ENCODE results near the gene SOX12.
A peak's percentile ranks its signal among the peaks of the same experiment; 100 is the strongest.

Gene SOX12

DNA sequence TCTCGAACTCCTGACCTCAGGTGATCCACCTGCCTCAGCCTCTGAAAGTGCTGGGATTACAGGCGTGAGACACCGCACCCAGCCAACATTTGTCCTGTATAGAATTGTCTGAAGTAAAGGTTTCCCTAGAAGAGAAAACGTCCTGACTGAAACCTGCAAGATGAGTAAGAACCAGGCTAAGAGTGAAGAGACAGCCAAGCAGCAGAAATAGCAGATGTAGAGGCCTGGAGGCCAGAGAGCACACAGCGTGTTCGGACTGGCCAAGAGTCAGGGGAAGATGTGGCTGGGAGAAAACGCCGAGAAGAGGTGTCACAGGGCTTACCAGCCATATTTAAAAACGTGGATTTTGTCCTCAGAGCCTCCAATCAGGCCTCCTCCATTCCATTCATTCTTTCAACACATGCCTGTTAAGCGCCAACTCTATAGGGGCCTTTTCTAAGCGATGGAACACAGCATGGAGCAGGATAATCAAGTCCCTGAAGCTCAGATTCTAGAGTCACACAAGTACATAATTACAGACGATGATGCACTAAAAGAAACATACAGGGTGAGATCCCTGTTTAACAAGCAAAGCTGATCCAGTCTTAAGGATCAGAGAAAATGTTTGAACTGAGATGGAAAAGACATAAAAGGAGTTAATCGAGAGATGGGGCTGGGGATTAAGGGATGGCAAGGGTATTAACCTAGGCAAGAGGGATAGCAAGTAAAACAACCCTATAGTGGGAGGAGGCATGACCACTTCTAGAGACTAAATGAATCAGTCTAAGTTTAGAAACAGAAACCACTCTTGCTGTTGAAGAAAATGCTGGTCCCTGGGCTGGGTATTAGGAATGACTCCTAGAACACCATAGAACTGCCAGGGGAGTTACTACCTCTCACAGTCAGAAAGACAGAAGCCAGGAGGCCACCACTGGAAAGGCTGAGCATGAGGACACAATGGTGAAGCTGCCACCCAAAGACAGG is 23.2 kb upstream of the SOX12 start:
- DNase-seq = no peak

DNA sequence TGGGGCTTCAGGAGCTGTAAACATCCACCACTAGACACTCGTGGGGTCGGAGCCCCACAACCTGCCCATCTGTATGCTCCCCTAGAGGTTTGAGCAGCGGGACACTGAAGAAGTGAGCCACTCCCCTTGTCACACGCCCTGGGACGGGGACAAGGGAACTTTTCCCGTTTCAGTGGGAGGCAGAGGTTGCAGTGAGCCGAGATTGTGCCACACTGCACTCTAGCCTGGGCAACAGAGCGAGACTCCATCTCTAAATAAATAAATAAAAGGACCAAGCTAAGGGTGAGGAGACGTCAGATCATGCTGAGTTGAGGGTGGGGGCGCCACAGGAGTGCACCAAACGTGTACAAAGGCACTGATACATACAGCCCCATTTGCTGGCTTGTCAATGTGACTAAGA is 19.6 kb upstream of the SOX12 start:
- DNase-seq = no peak

- DNase-seq = no peak
These were observed 16.8 kb upstream of the SOX12 start for GRCh38 chr20:308427-309038.

DNA sequence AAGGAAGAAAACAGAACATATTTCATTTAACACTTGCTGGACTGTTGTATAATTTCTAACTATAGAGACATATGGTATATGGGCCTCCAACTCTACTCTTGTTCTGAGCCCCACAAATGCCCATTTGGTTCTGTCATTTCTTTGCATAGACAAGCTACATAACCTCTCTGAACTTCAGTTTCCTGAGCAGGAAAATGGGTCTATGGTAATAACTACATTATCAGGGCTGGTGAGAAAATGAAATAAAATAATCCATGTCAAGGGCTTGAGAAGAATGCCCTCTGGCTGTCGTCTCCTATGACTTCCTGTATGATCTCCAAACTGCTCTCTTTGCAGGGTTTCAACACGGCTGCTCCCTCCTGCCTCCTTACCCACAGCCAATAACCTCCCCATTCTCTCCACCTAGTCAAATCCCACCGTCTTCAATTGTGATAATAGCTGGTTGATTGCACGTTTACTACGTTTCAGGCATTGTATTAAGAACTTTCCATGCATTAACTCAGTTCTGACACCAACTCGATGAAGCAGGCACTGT is 16.0 kb upstream of the SOX12 start:
- no peak for DNase-seq

GRCh38 chr20:309841-310644 is 15.3 kb upstream of the SOX12 start:
- peak; percentile 74 for DNase-seq

- DNase-seq = no peak
These were observed 14.7 kb upstream of the SOX12 start for GRCh38 chr20:310645-311044.

DNA sequence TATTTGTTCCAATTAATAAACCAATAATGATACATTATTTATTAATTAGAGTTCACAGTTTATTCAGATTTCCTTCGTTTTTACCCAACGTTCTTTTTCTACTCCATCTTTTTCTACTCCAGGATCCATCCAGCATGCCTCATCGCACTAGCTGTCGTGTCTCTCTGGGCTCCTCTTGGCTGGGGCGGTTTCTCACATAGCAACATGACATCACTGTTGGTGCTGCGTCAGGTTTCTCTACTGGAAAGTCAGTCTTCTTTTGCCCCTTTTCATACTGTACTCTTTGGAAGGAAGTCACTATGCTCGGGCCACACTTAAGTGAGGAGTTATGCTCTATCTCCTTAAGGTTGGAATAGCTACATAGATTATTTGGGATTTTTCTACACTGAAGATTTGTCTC is 13.7 kb upstream of the SOX12 start:
- no peak for DNase-seq

GRCh38 chr20:312067-312466 is 13.3 kb upstream of the SOX12 start:
- DNase-seq = no peak

DNA sequence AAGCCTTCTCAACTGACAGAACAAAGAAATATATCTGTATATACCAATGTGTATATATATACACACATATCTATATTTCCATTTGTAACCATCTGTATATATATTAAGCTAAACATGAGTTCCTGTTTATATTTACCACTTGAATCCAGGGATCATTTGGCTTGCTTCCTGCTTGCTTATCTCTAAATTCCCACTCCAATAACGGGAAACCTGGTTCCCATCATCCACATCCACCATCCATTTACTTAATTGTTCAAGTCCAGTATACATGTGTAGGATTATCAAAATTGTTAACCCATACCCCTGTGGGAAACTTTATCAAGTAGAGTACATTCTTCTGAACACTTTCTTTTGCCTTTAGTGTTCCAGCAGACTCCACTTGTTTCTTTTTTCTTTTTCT is 12.5 kb upstream of the SOX12 start:
- no peak for DNase-seq

- DNase-seq = no peak
These were observed 11.9 kb upstream of the SOX12 start for GRCh38 chr20:313402-313801.

DNA sequence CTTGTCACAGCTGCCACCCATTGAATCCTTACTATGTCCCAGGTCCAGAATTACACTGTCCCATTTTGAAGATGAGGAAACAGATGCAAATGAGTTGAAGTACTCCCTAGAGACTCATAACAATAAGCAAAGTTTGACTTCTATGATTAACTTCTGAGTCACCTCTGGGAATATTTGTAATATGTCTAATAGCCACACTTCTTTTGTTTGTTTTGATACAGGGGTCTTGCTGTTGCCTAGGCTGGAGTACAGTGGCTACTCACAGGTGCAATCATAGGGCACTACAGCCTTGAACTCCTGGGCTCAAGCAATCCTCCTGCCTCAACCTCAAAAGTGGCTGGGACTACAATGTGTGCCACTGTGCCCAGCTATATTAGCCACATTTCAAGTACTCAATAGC is 11.4 kb upstream of the SOX12 start:
- DNase-seq = no peak

DNA sequence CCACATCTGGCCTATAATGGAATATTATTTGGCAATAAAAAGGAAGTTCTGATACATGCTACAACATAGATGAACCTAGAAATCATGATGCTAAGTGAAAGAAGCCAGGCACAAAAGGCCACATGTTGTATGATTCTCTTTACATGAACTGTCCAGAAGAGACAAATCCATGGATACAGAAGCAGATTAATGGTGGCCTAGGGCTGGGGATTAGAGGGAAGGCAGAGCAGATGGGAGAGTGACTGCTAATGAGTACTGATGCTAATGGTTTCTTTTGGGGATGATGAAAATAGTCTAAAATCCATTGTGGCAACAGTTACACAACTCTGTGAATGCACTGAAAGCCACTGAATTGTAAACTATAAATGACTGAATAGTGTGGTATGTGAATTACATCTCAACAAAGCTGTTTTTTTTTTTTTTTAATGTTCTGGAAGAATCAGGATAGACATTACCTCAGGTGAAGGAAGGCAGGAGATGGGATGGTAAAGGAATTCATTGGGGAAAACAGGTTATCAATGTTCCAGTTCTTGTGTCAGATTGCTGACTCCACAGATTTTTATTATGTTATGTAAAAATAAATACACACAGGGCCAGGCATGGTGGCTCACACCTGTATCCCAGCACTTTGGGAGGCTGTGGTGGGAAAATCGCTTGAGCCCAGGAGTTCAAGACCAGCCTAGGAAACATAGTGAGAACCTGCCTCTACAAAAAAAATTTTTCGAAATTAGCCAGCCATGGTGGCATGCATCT is 8.9 kb upstream of the SOX12 start:
- DNase-seq = no peak

DNA sequence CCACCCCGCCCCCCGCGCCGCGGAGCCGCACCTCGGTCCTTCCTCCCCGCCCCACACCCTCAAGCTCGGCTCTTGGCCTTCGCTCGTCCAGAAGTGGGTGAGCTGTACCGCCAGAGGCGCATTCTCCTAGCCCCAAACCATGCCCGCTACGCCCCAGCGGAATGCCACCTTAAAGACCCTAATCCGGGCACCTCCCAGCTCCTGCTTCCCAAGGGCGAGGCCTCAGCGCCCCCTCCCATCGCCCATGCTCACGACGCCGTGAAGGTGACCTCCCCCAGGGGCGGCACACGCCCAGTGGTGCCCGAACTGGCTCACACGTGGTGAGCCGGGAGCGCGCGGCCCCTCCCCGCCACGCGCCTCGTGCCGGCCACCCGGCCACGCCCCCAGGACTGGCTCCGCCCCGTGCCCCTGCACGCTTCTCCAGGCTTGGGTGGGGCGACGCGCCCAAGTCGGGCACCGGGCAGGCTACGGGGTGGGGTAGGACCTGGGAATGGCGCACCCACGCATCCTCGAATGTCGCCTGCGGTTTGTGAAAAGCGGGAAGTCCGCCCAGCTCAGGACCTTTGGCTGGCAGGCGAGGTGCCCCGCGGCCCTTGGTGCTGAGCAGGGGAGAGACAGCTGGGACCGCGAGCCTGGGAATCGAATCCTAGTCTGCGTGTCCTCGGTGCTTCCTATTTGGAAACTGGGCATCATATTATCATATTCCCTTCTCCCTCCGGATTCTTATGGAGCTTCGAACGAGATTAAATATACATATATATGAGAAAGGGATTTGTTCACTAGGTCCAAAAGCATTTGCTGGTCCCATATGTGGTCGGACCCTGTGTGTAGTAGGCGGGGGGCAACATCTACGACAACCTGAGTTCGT is 941 bp upstream of the SOX12 start:
- DNase-seq = peak; percentile 77

DNA sequence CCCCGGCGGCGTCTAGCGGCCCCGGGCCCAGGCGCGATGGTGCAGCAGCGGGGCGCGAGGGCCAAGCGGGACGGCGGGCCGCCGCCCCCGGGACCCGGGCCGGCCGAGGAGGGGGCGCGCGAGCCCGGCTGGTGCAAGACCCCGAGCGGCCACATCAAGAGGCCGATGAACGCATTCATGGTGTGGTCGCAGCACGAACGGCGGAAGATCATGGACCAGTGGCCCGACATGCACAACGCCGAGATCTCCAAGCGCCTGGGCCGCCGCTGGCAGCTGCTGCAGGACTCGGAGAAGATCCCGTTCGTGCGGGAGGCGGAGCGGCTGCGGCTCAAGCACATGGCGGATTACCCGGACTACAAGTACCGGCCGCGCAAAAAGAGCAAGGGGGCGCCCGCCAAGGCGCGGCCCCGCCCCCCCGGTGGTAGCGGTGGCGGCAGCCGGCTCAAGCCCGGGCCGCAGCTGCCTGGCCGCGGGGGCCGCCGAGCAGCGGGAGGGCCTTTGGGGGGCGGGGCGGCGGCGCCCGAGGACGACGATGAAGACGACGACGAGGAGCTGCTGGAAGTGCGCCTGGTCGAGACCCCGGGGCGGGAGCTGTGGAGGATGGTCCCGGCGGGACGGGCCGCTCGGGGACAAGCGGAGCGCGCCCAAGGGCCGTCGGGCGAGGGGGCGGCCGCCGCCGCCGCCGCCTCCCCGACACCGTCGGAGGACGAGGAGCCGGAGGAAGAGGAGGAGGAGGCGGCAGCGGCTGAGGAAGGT is 715 bp downstream of the SOX12 start:
- DNase-seq = peak; percentile 41

- no peak for DNase-seq
These were observed 1.4 kb downstream of the SOX12 start for GRCh38 chr20:326645-327185.

DNA sequence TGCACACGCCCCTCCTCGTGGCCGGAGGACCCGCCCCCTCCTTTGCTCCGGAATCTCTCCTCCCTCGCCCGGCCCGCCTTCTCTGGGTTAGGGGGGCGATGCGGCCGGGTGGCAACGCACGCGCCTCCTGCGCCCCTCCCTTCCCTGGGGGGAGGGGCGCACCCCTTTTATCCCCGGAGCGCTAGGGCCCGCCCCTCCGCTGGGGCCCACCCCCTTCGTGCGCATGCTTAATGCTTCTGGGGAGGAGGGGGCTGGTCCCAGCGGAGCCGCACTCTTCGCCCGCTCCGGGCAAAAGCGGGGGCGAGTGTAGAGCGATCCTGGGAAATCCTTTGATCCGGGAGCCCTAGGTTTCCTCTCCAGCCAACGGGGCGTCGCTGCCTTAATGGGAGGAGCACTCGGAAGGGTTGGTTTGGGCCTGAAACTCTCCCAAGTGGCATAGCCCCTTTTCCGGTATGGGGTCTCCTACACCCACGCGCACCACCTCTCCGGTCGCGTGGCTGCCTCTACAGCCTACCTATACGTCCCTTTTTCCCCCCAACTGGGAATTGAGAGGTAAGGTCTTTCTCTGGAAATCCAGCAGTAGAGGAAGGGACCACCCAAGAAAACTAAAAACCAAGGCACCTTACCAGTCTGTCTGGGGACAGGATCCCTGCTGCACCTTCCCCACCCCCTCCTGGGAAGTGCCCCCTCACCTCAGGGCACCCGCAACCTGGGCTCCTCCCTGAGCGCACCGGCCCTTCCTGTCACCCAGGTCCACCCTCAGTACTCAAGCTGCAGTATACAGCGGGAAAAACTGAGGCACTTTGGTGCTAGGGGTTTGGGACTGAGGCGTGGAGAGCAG is 2.1 kb downstream of the SOX12 start:
- DNase-seq = peak; percentile 87

DNA sequence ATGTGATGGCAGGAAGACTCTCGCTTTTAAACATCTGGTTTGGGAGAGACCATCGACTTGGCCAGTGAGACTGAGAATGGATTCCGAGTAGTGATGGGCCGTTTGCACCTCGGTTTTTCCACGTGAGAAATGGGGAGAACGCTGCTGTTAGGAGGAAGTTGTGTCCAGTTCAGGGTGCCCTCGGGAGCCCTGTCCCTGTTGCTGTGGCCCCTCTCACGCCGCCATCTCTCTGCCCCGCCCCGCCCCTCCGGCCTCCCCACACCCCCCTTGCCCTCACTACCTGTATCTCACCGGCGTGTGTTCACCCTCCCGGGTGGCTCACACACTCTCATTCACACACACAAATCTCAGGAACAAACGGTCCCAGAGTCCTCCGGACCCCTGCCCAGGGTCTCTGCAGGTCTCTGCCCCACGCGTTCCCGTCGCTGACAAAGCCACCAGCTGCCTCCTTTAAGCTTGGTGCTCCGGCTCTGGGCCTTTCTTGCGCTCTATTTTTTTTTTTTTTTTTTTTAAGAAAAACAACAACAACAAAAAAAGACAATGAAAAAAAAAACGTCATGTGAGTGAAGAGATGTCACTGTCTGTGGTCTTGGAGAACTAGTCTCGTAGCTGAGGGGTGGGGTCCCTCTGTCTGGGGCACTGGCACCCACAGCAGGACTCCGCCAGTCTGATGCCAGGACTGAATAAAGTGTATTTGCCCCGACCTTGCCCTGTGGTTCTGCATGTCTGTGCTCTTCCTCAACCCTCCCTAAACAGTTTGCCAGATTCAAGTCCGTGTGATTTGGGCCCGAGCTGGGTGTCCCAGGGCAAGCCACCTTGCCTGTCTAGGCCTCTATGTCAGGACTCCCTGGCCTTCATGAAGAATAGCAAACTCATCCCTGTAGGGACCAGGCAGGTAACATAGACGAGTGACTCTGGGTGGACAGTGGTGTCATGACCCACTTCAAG is 2.9 kb downstream of the SOX12 start:
- DNase-seq = no peak

All from effector CD8-positive, alpha-beta T cell (primary cell).